SJSA1 (cell line): ENCODE measurements around the gene ZC3H12A. TPM values are rescaled to one million over a fixed set of nuclear protein-coding genes. Genes with fewer than 3 reads are reported as not detected.

Source experiments
- total RNA-seq: library from RNA; depleted of rRNA; stranded (reverse); fragments of >200 nt; shearing (Covaris generic); gene quantifications from 2 replicates; pipeline ENCODE4 v1.2.3, GENCODE V29; 2014; rRNA removed

Gene ZC3H12A
- total RNA-seq, 1 experiment from 2014 or later, result 7.1 TPM

Other genes starting within 250 kb of the ZC3H12A start
- 83.4 and 112 TPM in 2 replicates for gene MEAF6, start 40.2 kb downstream of the ZC3H12A start, total RNA-seq
- gene SNIP1, start 79.7 kb downstream of the ZC3H12A start, total RNA-seq, result 13.2 and 40.3 TPM in 2 replicates
- gene DNALI1, start 82.4 kb downstream of the ZC3H12A start, total RNA-seq, result 0.28 and 1.0 TPM in 2 replicates
- 69.5 and 71.1 TPM in 2 replicates for gene GNL2, start 121.4 kb downstream of the ZC3H12A start, total RNA-seq
- gene RSPO1, start 160.3 kb downstream of the ZC3H12A start, total RNA-seq, result not detected in 2 replicates
- 10.3 and 28.8 TPM in 2 replicates for gene CDCA8, start 217.9 kb downstream of the ZC3H12A start, total RNA-seq